Epithelial cell of esophagus (primary cell): ENCODE data around the gene TSNAX.

Source experiments
- DNase-seq: peaks from one replicate; pipeline ENCODE4 v3.0.0; 2010; ENCODE audit warnings: low read depth
- H3K4me3 ChIP-seq: 2 replicates; pipeline ENCODE4 v1.5.1; 2011; ENCODE audit warnings: mild to moderate bottlenecking, low read length, control low read depth
- CTCF ChIP-seq: IDR thresholded peaks from 2 replicates; pipeline ENCODE4 v1.5.1; 2011; ENCODE audit warnings: low read depth, mild to moderate bottlenecking, low read length, control low read depth, inconsistent platforms; ENCODE audit not compliant: insufficient read depth; ENCODE audit errors: missing control alignments

Gene TSNAX

GRCh38 chr1:231528172-231529029 lies at the start of gene TSNAX:
Gene TSNAX (plus strand): TSS chr1:231528669. CDS start chr1:231528811, 142 bp downstream.
- DNase-seq, result peak; percentile 91
- TF ChIP-seq CTCF, result no peak
- peak within 1 kb of the TSS; percentile 93 for H3K4me3 ChIP-seq

GRCh38 chr1:231478811-231479210 lies 49.7 kb upstream of the TSNAX start:
- TF ChIP-seq CTCF, result no peak
- no peak for DNase-seq
- H3K4me3 ChIP-seq, result no peak overlapping the region

GRCh38 chr1:231480008-231480407 lies 48.5 kb upstream of the TSNAX start:
- no peak for DNase-seq
- H3K4me3 ChIP-seq, result no peak overlapping the region
- no peak for TF ChIP-seq CTCF

GRCh38 chr1:231481289-231481688 lies 47.2 kb upstream of the TSNAX start:
- TF ChIP-seq CTCF, result no peak
- H3K4me3 ChIP-seq, result no peak overlapping the region
- no peak for DNase-seq

- no peak for TF ChIP-seq CTCF
- no peak for DNase-seq
- no peak overlapping the region for H3K4me3 ChIP-seq
Observed at GRCh38 chr1:231485029-231485784, 43.3 kb upstream of the TSNAX start.

- TF ChIP-seq CTCF, result no peak
- H3K4me3 ChIP-seq, result no peak overlapping the region
- DNase-seq, result peak; percentile 34
Observed at GRCh38 chr1:231487019-231487418, 41.5 kb upstream of the TSNAX start.
